ENCODE results near the gene PRM3.

PRM3 gene

GRCh38 chr16:11280616-11281522 is 7.4 kb upstream of the PRM3 start, which contains the start of gene PRM1:
Gene PRM1, minus strand, starts transcription at chr16:11281330. Its CDS starts 92 bp downstream, at chr16:11281238.
- DNase-seq: no peak

- DNase-seq: no peak
Observed at GRCh38 chr16:11278681-11279628, 5.5 kb upstream of the PRM3 start.

- DNase-seq: no peak
Observed at GRCh38 chr16:11277607-11278337, 4.3 kb upstream of the PRM3 start.

GRCh38 chr16:11276896-11277593 is 3.6 kb upstream of the PRM3 start:
- no peak for DNase-seq

- DNase-seq: no peak
Observed at GRCh38 chr16:11276143-11276895, 2.9 kb upstream of the PRM3 start, which contains the start of gene PRM2. Gene PRM2, minus strand, starts transcription at chr16:11276480. Its CDS starts 110 bp downstream, at chr16:11276370.

GRCh38 chr16:11274964-11275363 is 1.5 kb upstream of the PRM3 start:
- no peak for DNase-seq

GRCh38 chr16:11273721-11274324 is 394 bp upstream of the PRM3 start:
- DNase-seq: no peak

GRCh38 chr16:11272484-11272883 is 945 bp downstream of the PRM3 start:
- DNase-seq: no peak

- DNase-seq: no peak
Observed at GRCh38 chr16:11271610-11272009, 1.8 kb downstream of the PRM3 start.

GRCh38 chr16:11270602-11271162 is 2.7 kb downstream of the PRM3 start:
- DNase-seq: no peak

GRCh38 chr16:11268921-11269375 is 4.5 kb downstream of the PRM3 start, which contains the start of gene TNP2:
Gene TNP2, minus strand, starts transcription at chr16:11269325. Its CDS starts 63 bp downstream, at chr16:11269262.
- no peak for DNase-seq

- DNase-seq: no peak
Observed at GRCh38 chr16:11265124-11265523, 8.3 kb downstream of the PRM3 start.

GRCh38 chr16:11264155-11264832 is 9.1 kb downstream of the PRM3 start:
- no peak for DNase-seq

GRCh38 chr16:11263737-11264136 is 9.7 kb downstream of the PRM3 start:
- DNase-seq: peak; percentile 82

GRCh38 chr16:11262915-11263314 is 10.5 kb downstream of the PRM3 start:
- no peak for DNase-seq

GRCh38 chr16:11260596-11260966 is 12.8 kb downstream of the PRM3 start:
- no peak for DNase-seq

- no peak for DNase-seq
Observed at GRCh38 chr16:11259655-11260595, 13.5 kb downstream of the PRM3 start.

Data from activated effector memory CD4-positive, alpha-beta T cell treated with anti-CD3 and anti-CD28 coated beads, Interleukin-2, amount 50 U/mL, for 16 hours (primary cell).